ENCODE measurements around the gene TAMALIN.
"Not testable (repeated sequence)": the region's sequence is repeated elsewhere in the genome, so short reads cannot be mapped to it uniquely, and the experiment has no call there.

TAMALIN gene

DNA sequence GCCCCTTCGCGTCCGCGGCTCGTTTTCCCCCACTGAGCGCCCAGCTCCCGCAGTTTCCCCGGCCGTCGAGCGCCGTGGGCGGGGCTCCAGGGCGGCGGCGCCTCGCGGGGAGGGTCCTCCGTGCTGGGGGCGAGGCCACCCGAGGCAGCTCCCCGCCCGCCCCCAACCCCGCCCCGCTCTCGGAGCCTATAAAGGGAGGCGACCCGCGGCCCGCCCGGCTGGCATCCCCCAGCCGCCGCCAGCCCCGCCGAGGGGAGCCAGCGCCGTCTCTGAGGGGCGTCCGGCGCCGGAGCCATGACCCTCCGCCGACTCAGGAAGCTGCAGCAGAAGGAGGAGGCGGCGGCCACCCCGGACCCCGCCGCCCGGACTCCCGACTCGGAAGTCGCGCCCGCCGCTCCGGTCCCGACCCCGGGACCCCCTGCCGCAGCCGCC is at the start of gene TAMALIN:
Gene TAMALIN, plus strand, starts transcription at position 221 of the 432 bp plus-strand sequence. Its CDS starts 74 bp downstream, at position 295.
- DNase-seq (ENCODE audit: low spot score) (no peak), FAIRE-seq (no peak)

DNA sequence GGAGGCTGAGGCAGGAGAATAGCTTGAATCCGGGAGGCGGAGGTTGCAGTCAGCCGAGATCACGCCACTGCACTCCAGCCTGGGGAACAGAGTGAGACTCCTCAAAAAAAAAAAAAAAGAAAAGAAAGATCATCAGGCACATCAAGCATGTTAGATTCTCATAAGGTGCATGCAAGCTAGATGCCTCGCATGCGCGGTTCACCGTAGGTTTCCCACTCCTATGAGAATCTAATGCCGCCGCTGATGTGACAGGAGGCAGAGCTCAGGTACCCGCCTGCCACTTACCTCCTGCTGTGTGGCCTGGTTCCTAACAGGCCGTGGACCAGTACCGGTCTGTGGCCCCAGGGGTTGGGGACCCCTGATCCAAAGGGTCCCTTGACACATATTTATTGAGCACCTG is 48.2 kb upstream of the TAMALIN start:
- no peak for DNase-seq (ENCODE audit: low spot score)
- FAIRE-seq, result no peak

DNA sequence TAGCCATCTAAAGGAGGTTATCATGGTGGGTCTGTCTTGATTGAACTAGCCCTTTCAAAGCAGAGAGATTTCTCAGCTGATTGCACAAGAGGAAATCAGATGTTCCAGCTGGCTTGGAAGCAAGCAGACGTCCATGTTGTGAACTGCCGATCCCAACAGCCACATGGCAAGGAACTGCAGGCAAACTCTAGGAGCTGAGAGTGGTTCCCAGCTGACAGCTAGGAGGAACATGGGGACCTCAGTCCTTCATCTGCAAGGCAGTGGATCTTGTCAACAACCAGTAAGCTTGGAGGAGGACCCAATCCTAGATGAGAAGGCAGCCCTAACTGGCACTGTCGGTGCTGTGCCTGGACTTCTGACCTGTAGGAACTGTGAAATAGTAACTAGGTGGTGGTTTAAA is 47.5 kb upstream of the TAMALIN start:
- FAIRE-seq, result no peak

GRCh38 chr12:51959921-51960320 is 46.8 kb upstream of the TAMALIN start:
- DNase-seq (ENCODE audit: low spot score) (no peak), FAIRE-seq (no peak)

More for the DNA sequence above, 47.5 kb upstream of the TAMALIN start:
- DNase-seq (ENCODE audit: low spot score), result no peak

DNA sequence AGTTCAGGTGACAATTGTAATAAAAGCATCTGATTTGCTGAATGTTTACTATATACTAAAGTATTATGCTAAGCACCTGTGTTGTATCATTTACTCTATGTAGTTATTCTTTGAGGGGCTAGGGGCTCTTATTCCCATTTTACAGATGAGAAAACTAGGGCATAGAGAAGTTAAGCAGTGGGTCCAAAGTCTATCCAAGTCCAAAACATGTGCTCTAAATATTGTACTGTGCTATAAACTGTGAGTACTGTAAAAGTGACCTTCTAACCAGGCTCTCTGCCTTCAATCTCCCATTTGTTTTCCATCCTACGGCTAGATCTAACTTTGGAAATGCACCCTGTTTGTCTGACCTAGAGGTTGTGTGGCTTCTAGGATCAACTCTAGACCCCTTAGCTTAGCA is 46.3 kb upstream of the TAMALIN start:
- DNase-seq (ENCODE audit: low spot score), result no peak
- FAIRE-seq, result no peak

DNA sequence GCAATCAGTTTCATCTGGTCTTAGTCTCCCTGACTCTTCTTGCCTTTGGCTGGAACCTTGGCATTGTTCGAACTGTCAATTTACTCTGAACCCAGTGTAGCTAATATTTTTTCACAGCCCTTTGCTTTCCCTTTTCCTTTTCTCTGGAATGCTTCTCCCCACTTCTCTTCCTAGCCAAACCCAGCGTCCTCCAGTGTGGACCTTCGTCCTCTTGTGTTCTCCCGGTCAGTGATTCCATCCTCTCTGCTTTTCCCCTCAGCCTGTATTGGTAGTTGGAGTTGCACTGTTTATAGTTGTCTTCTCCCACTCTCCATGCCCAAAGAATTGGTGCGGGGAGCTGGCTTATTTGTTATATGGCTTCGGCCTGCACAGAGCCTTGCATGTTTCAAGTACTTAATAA is 45.9 kb upstream of the TAMALIN start:
- DNase-seq (ENCODE audit: low spot score) (no peak), FAIRE-seq (no peak)

DNA sequence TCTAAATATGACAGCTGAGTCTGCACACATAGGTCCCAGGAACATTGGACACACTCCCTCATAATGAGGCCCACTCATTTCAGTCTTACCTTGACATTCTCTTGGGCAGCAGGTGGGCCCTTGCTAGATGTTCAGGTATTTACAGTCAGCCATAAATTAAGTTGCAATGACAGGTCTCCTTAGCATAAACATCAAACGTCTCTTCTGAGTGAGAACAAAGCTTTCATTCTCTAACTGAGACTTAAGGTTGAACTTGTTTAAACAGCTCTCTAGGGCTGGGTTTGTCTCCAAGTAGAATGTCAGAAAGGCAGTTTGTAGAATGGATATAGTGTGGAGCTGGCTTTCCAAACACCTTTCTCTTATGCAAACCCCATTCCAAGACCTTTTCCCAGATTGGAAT is 44.9 kb upstream of the TAMALIN start:
- no peak for DNase-seq (ENCODE audit: low spot score)
- no peak for FAIRE-seq

- no peak for FAIRE-seq
- DNase-seq (ENCODE audit: low spot score), result no peak
These were observed 44.0 kb upstream of the TAMALIN start for GRCh38 chr12:51962737-51963136.

GRCh38 chr12:51963477-51963876 is 43.3 kb upstream of the TAMALIN start:
- FAIRE-seq (no peak), DNase-seq (ENCODE audit: low spot score) (no peak)

DNA sequence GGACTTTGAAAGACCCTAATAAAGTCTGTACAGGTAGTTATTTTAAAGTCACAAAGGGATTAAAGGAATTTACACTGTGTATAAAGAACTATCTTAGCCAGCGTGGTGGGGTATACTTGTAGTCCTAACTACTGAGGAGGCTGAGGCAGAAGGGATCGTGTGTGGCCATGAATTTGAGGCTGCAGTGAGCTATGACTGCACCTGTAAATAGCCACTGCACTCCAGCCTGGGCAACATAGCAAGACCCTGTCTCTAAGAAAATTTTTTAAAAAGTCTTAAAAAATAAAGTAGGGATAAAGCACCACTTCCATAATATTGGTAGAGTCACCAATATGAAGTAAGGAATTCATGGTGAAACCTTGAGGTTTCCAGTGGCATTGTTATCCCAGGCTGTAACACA is 37.1 kb upstream of the TAMALIN start:
- DNase-seq (ENCODE audit: low spot score) (no peak), FAIRE-seq (no peak)

DNA sequence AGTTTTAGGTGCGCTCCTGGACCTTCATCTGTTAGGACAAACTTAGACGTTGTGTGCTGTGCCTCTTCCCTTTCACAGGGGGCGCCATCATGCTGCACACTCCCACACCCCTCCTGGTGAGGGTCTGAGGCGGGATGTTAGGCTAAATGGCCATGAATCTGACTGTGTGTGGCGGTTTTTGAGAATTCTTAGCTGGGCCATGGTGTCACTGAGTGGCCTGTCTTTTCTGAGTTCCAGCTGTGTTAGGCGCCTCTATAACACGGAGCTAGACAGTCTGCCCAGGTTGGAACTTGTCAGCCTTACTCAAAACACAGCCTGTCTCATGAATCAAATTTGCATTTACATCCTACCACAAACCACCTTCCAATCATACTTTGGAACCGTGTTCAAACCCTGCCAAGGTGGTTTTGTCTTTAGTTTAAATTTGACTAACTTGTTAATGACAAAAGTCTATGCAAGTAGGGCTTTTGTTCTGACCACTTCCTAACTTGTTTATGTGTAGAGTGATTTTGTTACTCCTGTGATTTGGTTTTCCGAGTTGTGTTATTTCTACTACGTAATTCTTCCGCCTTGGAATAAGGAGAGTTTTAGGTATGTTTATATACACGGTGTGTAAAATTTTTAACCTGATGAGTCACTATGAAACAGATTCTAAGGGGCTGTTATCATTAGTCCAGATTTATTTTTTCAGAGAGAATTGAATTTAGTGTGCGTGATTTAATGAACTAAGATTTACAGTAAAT is 35.7 kb upstream of the TAMALIN start:
- peak; percentile 48 for DNase-seq (ENCODE audit: low spot score)

DNA sequence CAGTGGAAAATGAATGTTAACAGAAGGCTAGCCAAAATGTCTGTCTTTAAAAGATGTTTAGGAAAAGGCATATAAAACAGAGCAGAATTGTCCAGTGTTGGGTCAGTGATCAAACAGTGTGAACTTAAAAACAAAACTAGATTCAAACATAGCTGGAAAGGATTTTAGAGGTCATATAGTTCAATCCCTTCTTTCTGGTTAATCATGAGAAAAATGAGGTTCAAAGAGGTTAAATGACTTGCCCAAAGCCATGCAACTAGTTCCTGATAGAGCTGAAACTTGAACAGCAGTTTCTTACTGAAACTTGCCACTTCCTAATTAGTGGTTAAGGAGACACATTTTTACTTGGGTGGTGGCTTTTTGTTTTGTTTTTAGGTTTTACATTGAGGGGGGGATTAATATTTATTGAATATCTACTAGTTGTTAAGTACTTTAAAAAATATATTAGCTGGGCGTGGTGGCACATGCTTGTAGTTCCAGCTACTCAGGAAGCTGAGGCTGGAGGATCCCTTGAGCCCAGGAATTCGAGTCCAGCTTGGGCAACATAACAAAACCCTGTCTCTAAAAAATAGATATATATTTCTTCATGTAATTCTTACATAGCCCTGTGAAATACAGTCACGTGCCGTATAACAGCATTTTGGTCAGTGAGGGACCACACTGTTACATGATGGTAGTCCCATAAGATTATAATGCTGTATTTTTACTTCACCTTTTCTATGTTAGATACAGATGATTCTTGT is 34.9 kb upstream of the TAMALIN start:
- DNase-seq (ENCODE audit: low spot score), result peak; percentile 4
- FAIRE-seq, result no peak

More for the DNA sequence above, 35.7 kb upstream of the TAMALIN start:
- FAIRE-seq, result peak; percentile 77

- FAIRE-seq, result no peak
- DNase-seq (ENCODE audit: low spot score), result no peak
These were observed 34.3 kb upstream of the TAMALIN start for GRCh38 chr12:51972422-51972812.

GRCh38 chr12:51972849-51973273 is 33.9 kb upstream of the TAMALIN start:
- peak; percentile 61 for FAIRE-seq
- DNase-seq (ENCODE audit: low spot score), result peak; percentile 27

DNA sequence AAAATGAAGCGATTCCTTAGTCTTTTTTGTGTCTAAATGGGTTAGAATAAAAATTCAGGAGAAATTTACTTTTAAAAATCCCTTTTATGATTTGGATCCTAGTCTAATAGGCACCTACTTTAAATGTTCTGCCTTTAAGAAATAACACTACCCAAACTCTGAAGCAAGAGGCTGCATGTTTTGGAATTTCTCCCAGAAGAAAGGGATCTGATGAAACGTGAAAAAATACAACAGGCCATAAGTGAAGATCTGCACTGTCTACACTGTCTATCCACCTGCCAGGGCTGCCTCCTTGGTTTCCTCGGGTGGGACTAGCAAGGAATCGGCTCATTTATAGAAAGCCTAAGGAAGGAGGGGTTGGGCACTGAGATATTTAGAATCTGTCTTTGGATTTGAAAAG is 33.2 kb upstream of the TAMALIN start:
- FAIRE-seq, result no peak
- no peak for DNase-seq (ENCODE audit: low spot score)

DNA sequence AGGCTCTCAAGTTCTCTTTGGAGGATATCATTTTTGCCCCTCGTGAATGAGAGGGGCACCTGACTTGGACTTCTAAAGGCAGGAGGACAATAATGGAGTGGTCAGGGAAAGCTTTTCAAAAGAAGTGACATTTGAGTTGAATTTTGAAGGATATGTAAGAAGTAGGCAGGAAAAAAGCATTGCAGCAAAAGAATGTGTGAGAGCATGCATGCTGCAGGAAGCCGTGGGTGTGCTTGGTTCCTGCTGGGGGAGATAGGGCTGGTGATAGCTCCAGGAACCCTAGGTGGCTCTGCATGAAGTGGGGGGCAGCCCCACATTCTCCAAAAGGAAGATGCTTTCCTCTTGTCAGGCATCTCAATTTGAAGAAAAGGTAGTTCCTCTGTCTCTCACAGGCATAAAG is 32.1 kb upstream of the TAMALIN start:
- FAIRE-seq (no peak), DNase-seq (ENCODE audit: low spot score) (no peak)

GRCh38 chr12:51975196-51975595 is 31.6 kb upstream of the TAMALIN start:
- no peak for FAIRE-seq
- DNase-seq (ENCODE audit: low spot score), result no peak

DNA sequence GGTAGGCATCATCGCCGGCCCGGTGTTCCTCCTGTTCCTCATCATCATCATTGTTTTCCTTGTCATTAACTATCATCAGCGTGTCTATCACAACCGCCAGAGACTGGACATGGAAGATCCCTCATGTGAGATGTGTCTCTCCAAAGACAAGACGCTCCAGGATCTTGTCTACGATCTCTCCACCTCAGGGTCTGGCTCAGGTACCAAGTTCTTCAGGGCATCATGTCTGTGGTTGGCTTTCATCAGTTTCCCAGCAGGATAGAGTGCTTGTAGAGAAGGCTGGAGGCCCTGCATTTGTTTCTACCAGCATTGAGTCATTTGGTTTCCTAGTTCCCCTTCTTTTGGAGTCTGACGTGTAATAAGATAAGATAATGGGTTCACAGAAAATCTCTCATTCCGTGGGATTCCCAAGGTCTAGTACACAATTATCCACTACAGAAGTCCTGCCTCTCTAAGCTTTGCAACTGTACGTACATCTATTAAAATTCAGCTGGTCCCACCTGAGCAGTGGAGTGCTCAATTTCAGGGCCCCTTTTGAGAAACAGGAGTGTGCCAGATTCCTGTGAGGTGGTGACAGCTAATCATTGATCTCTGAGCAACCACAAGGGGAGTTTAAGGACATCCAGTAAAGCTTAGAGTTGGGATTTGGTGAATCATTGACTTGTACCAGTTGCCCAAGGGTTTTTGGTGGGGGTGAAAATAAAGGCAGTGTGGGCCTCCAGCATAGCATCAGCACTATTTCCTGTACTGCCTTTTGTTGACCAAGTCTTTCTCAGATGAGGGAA is 30.2 kb upstream of the TAMALIN start:
- peak; percentile 91 for FAIRE-seq
- peak; percentile 85 for DNase-seq (ENCODE audit: low spot score)

GRCh38 chr12:51977320-51977753 is 29.4 kb upstream of the TAMALIN start:
- FAIRE-seq, result no peak

DNA sequence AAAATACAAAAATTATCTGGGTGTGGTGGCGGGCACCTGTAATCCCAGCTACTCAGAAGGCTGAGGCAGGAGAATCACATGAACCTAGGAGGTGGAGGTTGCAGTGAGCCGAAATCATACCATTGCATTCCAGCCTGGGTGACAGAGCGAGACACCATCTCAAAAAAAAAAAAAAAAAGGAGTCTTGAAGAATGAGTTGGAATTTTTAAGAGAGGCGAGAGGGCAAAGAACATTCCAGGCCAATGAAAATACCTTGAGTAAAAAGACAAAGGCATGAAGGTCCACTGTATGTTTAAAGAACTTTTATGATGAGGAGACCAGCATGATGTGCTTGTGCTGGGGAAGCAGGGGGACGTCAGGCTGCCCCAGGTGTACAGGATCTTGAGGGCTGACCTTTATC is 27.4 kb upstream of the TAMALIN start:
- FAIRE-seq, result not testable (repeated sequence)

More at GRCh38 chr12:51977320-51977753, 29.4 kb upstream of the TAMALIN start:
- DNase-seq (ENCODE audit: low spot score), result peak; percentile 9

GRCh38 chr12:51980051-51980808 is 26.5 kb upstream of the TAMALIN start:
- DNase-seq (ENCODE audit: low spot score), result peak; percentile 57
- FAIRE-seq, result peak; percentile 28

More for the DNA sequence above, 27.4 kb upstream of the TAMALIN start:
- not testable (repeated sequence) for DNase-seq (ENCODE audit: low spot score)
